Keratinocyte (primary cell): ENCODE results near the gene DSTYK.

Experiments
- EZH2 ChIP-seq: IDR thresholded peaks from one replicate; pipeline ENCODE4 v1.6.1; 2012; ENCODE audit warnings: inconsistent platforms, mild to moderate bottlenecking, low read length, moderate library complexity
- TF ChIP-seq, protein P1 (sequence below), 3 experiments: IDR thresholded peaks in 1 of 3; conservative IDR thresholded peaks in 1 of 3; optimal IDR thresholded peaks in 1 of 3; 2 replicates in 2 of 3; 3 replicates in 1 of 3; pipeline versions ENCODE3 to v1.5.1; 2011; ENCODE audit warnings: low read length in 3 of 3, mild to moderate bottlenecking in 3 of 3, moderate library complexity in 2 of 3, control low read depth in 1 of 3, inconsistent platforms in 1 of 3; ENCODE audit not compliant: insufficient read depth in 2 of 3; ENCODE audit errors: extremely low read depth in 1 of 3

- TF ChIP-seq, protein P1, sequence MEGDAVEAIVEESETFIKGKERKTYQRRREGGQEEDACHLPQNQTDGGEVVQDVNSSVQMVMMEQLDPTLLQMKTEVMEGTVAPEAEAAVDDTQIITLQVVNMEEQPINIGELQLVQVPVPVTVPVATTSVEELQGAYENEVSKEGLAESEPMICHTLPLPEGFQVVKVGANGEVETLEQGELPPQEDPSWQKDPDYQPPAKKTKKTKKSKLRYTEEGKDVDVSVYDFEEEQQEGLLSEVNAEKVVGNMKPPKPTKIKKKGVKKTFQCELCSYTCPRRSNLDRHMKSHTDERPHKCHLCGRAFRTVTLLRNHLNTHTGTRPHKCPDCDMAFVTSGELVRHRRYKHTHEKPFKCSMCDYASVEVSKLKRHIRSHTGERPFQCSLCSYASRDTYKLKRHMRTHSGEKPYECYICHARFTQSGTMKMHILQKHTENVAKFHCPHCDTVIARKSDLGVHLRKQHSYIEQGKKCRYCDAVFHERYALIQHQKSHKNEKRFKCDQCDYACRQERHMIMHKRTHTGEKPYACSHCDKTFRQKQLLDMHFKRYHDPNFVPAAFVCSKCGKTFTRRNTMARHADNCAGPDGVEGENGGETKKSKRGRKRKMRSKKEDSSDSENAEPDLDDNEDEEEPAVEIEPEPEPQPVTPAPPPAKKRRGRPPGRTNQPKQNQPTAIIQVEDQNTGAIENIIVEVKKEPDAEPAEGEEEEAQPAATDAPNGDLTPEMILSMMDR (optimal IDR thresholded peaks at IDR 0.05 in 1 of 3, IDR thresholded peaks at IDR 0.05 in 1 of 3, conservative IDR thresholded peaks at IDR 0.05 in 1 of 3; ENCODE audit: extremely low read depth in 1 of 3, insufficient read depth in 2 of 3, low read length in 3 of 3): no peak
- no peak for TF ChIP-seq EZH2
Observed at GRCh38 chr1:205250699-205251098, 39.2 kb upstream of the DSTYK start.
